ENCODE data around the gene IFT27.

The IFT27 gene

GRCh38 chr22:36715647-36716046, 60.3 kb downstream of the IFT27 start:
- no peak for DNase-seq

GRCh38 chr22:36714110-36714509, 61.8 kb downstream of the IFT27 start:
- DNase-seq, result no peak

- no peak for DNase-seq
Measured at GRCh38 chr22:36713436-36713835, 62.5 kb downstream of the IFT27 start.

Measured in NCI-H69 (cell line).